SK-N-SH treated with all-trans-retinoic acid at 6 μM for 48 hours (cell line): ENCODE results near the gene FAM89A.

Experiments used
- BACH2 ChIP-seq: fragments of 250-450 bp; sonication (Bioruptor Pico); IDR thresholded peaks from 2 replicates; pipeline ENCODE4 v1.9.0; 2021; ENCODE audit warnings: mild to moderate bottlenecking, borderline replicate concordance
- CSRNP3 ChIP-seq: fragments of 250-450 bp; sonication (Bioruptor Pico); IDR thresholded peaks from 2 replicates; pipeline ENCODE4 v1.5.1; 2021; ENCODE audit warnings: mild to moderate bottlenecking, moderate library complexity
- ISL1 ChIP-seq: fragments of 250-450 bp; sonication (Bioruptor Pico); IDR thresholded peaks from 2 replicates; pipeline ENCODE4 v2.1.2; 2022; ENCODE audit warnings: mild to moderate bottlenecking, moderate library complexity
- PATZ1 ChIP-seq: fragments of 250-450 bp; sonication (Bioruptor Pico); IDR thresholded peaks from 2 replicates; pipeline ENCODE4 v1.8.0; 2020; ENCODE audit warnings: mild to moderate bottlenecking, moderate library complexity, borderline replicate concordance
- POU6F1 ChIP-seq: fragments of 250-450 bp; sonication (Bioruptor Pico); IDR thresholded peaks from 2 replicates; pipeline ENCODE4 v1.8.0; 2021; ENCODE audit warnings: low read depth, mild to moderate bottlenecking, moderate library complexity, borderline replicate concordance
- RARB ChIP-seq: fragments of 250-450 bp; sonication (Bioruptor Pico); IDR thresholded peaks from 2 replicates; pipeline ENCODE4 v1.8.0; 2021; ENCODE audit warnings: mild to moderate bottlenecking, moderate library complexity
- SNAI2 ChIP-seq: fragments of 250-450 bp; sonication (Bioruptor Pico); IDR thresholded peaks from 2 replicates; pipeline ENCODE4 v1.5.0; 2020; ENCODE audit warnings: mild to moderate bottlenecking, moderate library complexity
- TCF4 ChIP-seq: fragments of 250-450 bp; sonication (Bioruptor Pico); IDR thresholded peaks from 2 replicates; pipeline ENCODE4 v1.8.0; 2021; ENCODE audit warnings: mild to moderate bottlenecking, moderate library complexity, borderline replicate concordance
- TSHZ2 ChIP-seq: fragments of 250-450 bp; sonication (Bioruptor Pico); IDR thresholded peaks from 2 replicates; pipeline ENCODE4 v1.5.0; 2020; ENCODE audit warnings: mild to moderate bottlenecking, moderate library complexity
- ZC3H10 ChIP-seq: fragments of 250-450 bp; sonication (Bioruptor Pico); IDR thresholded peaks from 2 replicates; pipeline ENCODE4 v1.5.1; 2021; ENCODE audit warnings: mild to moderate bottlenecking, moderate library complexity
- ZFP3 ChIP-seq: fragments of 250-450 bp; sonication (Bioruptor Pico); IDR thresholded peaks from 2 replicates; pipeline ENCODE4 v1.5.0; 2020; ENCODE audit warnings: mild to moderate bottlenecking, moderate library complexity
- ZNF565 ChIP-seq: fragments of 450-650 bp; formaldehyde crosslinking; conservative IDR thresholded peaks from 2 replicates; pipeline ENCODE4 v1.5.0; 2020; ENCODE audit warnings: low read depth, mild to moderate bottlenecking, moderate library complexity
- ZNF70 ChIP-seq: fragments of 450-650 bp; formaldehyde crosslinking; IDR thresholded peaks from 2 replicates; pipeline ENCODE4 v1.5.0; 2020; ENCODE audit warnings: mild to moderate bottlenecking, moderate library complexity

GRCh38 chr1:231058416-231059109 is 18.5 kb upstream of the FAM89A start:
- TF ChIP-seq ZC3H10 (CRISPR knock-in tag) (no peak), ZFP3 (CRISPR knock-in tag) (no peak), SNAI2 (CRISPR knock-in tag) (no peak), CSRNP3 (CRISPR knock-in tag) (no peak), TSHZ2 (CRISPR knock-in tag) (no peak), BACH2 (no peak), ISL1 (CRISPR knock-in tag) (no peak), RARB (CRISPR knock-in tag) (no peak), ZNF70 (no peak), POU6F1 (CRISPR knock-in tag) (no peak), PATZ1 (no peak), TCF4 (CRISPR knock-in tag) (no peak), ZNF565 (CRISPR knock-in tag) (no peak)
